CD1c-positive myeloid dendritic cell (primary cell): Measurements from ENCODE around the gene LCK.
"Not testable (repeated sequence)": the region's sequence is repeated elsewhere in the genome, so short reads cannot be mapped to it uniquely, and the experiment has no call there.

Source experiments
- DNase-seq: peaks from one replicate; pipeline ENCODE4 v3.0.0-alpha.2; 2016; ENCODE audit errors: extremely low spot score

Gene LCK

GRCh38 chr1:32239790-32240139, 11.3 kb upstream of the LCK start:
- no peak for DNase-seq

- peak; percentile 75 for DNase-seq
These were observed 10.7 kb upstream of the LCK start for GRCh38 chr1:32240140-32240951.

GRCh38 chr1:32241001-32241763, 9.9 kb upstream of the LCK start:
- DNase-seq: peak; percentile 29

GRCh38 chr1:32242341-32242851, 8.7 kb upstream of the LCK start:
- peak; percentile 45 for DNase-seq

GRCh38 chr1:32246888-32247273, 4.2 kb upstream of the LCK start, which contains the start of gene FAM167B:
Gene FAM167B (plus strand): TSS chr1:32247222. CDS start chr1:32247422, 200 bp downstream.
- no peak for DNase-seq

- DNase-seq: no peak
These were observed 3.6 kb upstream of the LCK start for GRCh38 chr1:32247452-32247851.

- peak; percentile 77 for DNase-seq
These were observed 2.8 kb upstream of the LCK start for GRCh38 chr1:32247983-32248889.

GRCh38 chr1:32249831-32250525, 1.1 kb upstream of the LCK start:
- DNase-seq: peak; percentile 54

- DNase-seq: no peak
These were observed 4.3 kb downstream of the LCK start for GRCh38 chr1:32255072-32256071.

- DNase-seq: no peak
These were observed 5.6 kb downstream of the LCK start for GRCh38 chr1:32256473-32257226.

- no peak for DNase-seq
These were observed 6.1 kb downstream of the LCK start for GRCh38 chr1:32257227-32257508.

GRCh38 chr1:32263236-32263593, 12.2 kb downstream of the LCK start:
- DNase-seq: not testable (repeated sequence)

GRCh38 chr1:32263744-32264143, 12.7 kb downstream of the LCK start:
- no peak for DNase-seq

GRCh38 chr1:32265846-32266245, 14.8 kb downstream of the LCK start:
- no peak for DNase-seq

- DNase-seq: no peak
These were observed 16.0 kb downstream of the LCK start for GRCh38 chr1:32266921-32267591.

GRCh38 chr1:32269744-32270143, 18.7 kb downstream of the LCK start:
- no peak for DNase-seq

GRCh38 chr1:32272557-32273390, 21.7 kb downstream of the LCK start:
- no peak for DNase-seq
